Subcutaneous abdominal adipose tissue (tissue), 5 donors: ENCODE results near the gene PFKFB2.

Experiments used
- H3K27ac ChIP-seq: one replicate; pipeline ENCODE4 v1.7.0; 2013; ENCODE audit warnings: low read depth, mild to moderate bottlenecking, inconsistent platforms, low read length, moderate library complexity
- H3K27me3 ChIP-seq, 5 donors: one replicate each; pipeline ENCODE4 v1.7.0; 2013; ENCODE audit warnings: low read length in 5 of 5, inconsistent platforms in 1 of 5; ENCODE audit not compliant: control insufficient read depth in 5 of 5, insufficient read depth in 4 of 5
- H3K36me3 ChIP-seq, 5 donors: one replicate each; pipeline ENCODE4 v1.7.0; 2013; ENCODE audit warnings: low read length in 5 of 5; ENCODE audit not compliant: control insufficient read depth in 5 of 5, insufficient read depth in 5 of 5
- H3K4me1 ChIP-seq, 5 donors: one replicate each; pipeline ENCODE4 v1.7.0; 2013; ENCODE audit warnings: low read length in 5 of 5, mild to moderate bottlenecking in 3 of 5, moderate library complexity in 1 of 5; ENCODE audit not compliant: control insufficient read depth in 5 of 5, insufficient read depth in 5 of 5
- H3K4me3 ChIP-seq, 5 donors: one replicate each; pipeline ENCODE4 v1.7.0; 2013; ENCODE audit warnings: low read length in 5 of 5, low read depth in 1 of 5
- H3K9ac ChIP-seq, 5 donors: one replicate each; pipeline ENCODE4 v1.7.0; 2013; ENCODE audit warnings: low read length in 5 of 5, mild to moderate bottlenecking in 4 of 5, moderate library complexity in 3 of 5
- H3K9me3 ChIP-seq, 5 donors: one replicate each; pipeline ENCODE4 v1.7.0; 2013; ENCODE audit warnings: low read length in 5 of 5; ENCODE audit not compliant: control insufficient read depth in 5 of 5
- donor health status: healthy.
- donor health status: healthy.
- donor health status: healthy.
- donor health status: healthy.
- donor health status: healthy.

Gene PFKFB2

GRCh38 chr1:207013321-207014085, 39.6 kb upstream of the PFKFB2 start:
- H3K36me3 ChIP-seq: no peaks in the 10 kb centered on the region
- H3K9ac ChIP-seq: no peak overlapping the region
- peaks cover 0 to 3% (median 2%) of the 10 kb centered on the region in 5 donors for H3K27me3 ChIP-seq

GRCh38 chr1:207014728-207015127, 38.3 kb upstream of the PFKFB2 start:
- Histone ChIP-seq H3K4me3 (no peak overlapping the region), H3K27ac (no peak overlapping the region), H3K4me1 (peaks cover 0 to 2% (median 0%) of the 10 kb centered on the region in 5 donors), H3K36me3 (no peaks in the 10 kb centered on the region), H3K27me3 (peaks cover 0 to 3% (median 2%) of the 10 kb centered on the region in 5 donors), H3K9me3 (no peaks in the 10 kb centered on the region), H3K9ac (no peak overlapping the region)

More at GRCh38 chr1:207013321-207014085, 39.6 kb upstream of the PFKFB2 start:
- no peak overlapping the region for H3K27ac ChIP-seq
- no peaks in the 10 kb centered on the region for H3K4me1 ChIP-seq
- H3K4me3 ChIP-seq: no peak overlapping the region
- no peaks in the 10 kb centered on the region for H3K9me3 ChIP-seq

- Histone ChIP-seq H3K4me1 (peaks cover 0 to 2% (median 0%) of the 10 kb centered on the region in 5 donors), H3K36me3 (no peaks in the 10 kb centered on the region), H3K4me3 (no peak overlapping the region), H3K27me3 (peaks cover 0 to 3% (median 2%) of the 10 kb centered on the region in 5 donors), H3K9ac (no peak overlapping the region), H3K9me3 (no peaks in the 10 kb centered on the region), H3K27ac (no peak overlapping the region)
Measured at GRCh38 chr1:207015791-207016190, 37.3 kb upstream of the PFKFB2 start.

- H3K9me3 ChIP-seq: no peaks in the 10 kb centered on the region
- H3K4me3 ChIP-seq: no peak overlapping the region
- no peaks in the 10 kb centered on the region for H3K36me3 ChIP-seq
- H3K27ac ChIP-seq: no peak overlapping the region
- peaks cover 0 to 3% (median 0%) of the 10 kb centered on the region in 5 donors for H3K27me3 ChIP-seq
- no peak overlapping the region for H3K9ac ChIP-seq
- peaks cover 0 to 2% (median 0%) of the 10 kb centered on the region in 5 donors for H3K4me1 ChIP-seq
Measured at GRCh38 chr1:207017615-207018559, 35.2 kb upstream of the PFKFB2 start.

- Histone ChIP-seq H3K9ac (no peak overlapping the region), H3K27ac (no peak overlapping the region)
Measured at GRCh38 chr1:207018707-207019106, 34.4 kb upstream of the PFKFB2 start.

GRCh38 chr1:207019161-207019560, 33.9 kb upstream of the PFKFB2 start:
- Histone ChIP-seq H3K9ac (no peak overlapping the region), H3K27me3 (peaks cover 0 to 2% (median 0%) of the 10 kb centered on the region in 5 donors), H3K4me3 (no peak overlapping the region), H3K4me1 (peaks cover 0 to 12% (median 0%) of the 10 kb centered on the region in 5 donors), H3K9me3 (no peaks in the 10 kb centered on the region), H3K36me3 (no peaks in the 10 kb centered on the region), H3K27ac (no peak overlapping the region)

More at GRCh38 chr1:207018707-207019106, 34.4 kb upstream of the PFKFB2 start:
- peaks cover 0 to 2% (median 0%) of the 10 kb centered on the region in 5 donors for H3K27me3 ChIP-seq
- no peak overlapping the region for H3K4me3 ChIP-seq
- H3K36me3 ChIP-seq: no peaks in the 10 kb centered on the region
- H3K4me1 ChIP-seq: peaks cover 0 to 7% (median 0%) of the 10 kb centered on the region in 5 donors
- H3K9me3 ChIP-seq: no peaks in the 10 kb centered on the region

GRCh38 chr1:207019661-207020060, 33.4 kb upstream of the PFKFB2 start:
- no peaks in the 10 kb centered on the region for H3K9me3 ChIP-seq
- H3K27me3 ChIP-seq: no peaks in the 10 kb centered on the region
- no peak overlapping the region for H3K27ac ChIP-seq
- no peak overlapping the region for H3K4me3 ChIP-seq
- no peaks in the 10 kb centered on the region for H3K36me3 ChIP-seq
- no peak overlapping the region for H3K9ac ChIP-seq
- peaks cover 0 to 17% (median 2%) of the 10 kb centered on the region in 5 donors for H3K4me1 ChIP-seq

GRCh38 chr1:207020065-207020708, 32.9 kb upstream of the PFKFB2 start:
- Histone ChIP-seq H3K9me3 (no peaks in the 10 kb centered on the region), H3K4me1 (peaks cover 0 to 20% (median 5%) of the 10 kb centered on the region in 5 donors), H3K27ac (no peak overlapping the region), H3K4me3 (no peak overlapping the region), H3K36me3 (no peaks in the 10 kb centered on the region), H3K27me3 (no peaks in the 10 kb centered on the region), H3K9ac (no peak overlapping the region)

GRCh38 chr1:207020709-207021107, 32.4 kb upstream of the PFKFB2 start:
- H3K27me3 ChIP-seq: no peaks in the 10 kb centered on the region
- peaks cover 0 to 25% (median 10%) of the 10 kb centered on the region in 5 donors for H3K4me1 ChIP-seq
- H3K27ac ChIP-seq: no peak overlapping the region
- no peak overlapping the region for H3K9ac ChIP-seq
- no peak overlapping the region for H3K4me3 ChIP-seq
- H3K9me3 ChIP-seq: no peaks in the 10 kb centered on the region
- H3K36me3 ChIP-seq: no peaks in the 10 kb centered on the region
